Measurements from ENCODE around the gene PLXNC1. TPM values are rescaled to one million over a fixed set of nuclear protein-coding genes. Genes with fewer than 3 reads are reported as not detected.

The PLXNC1 gene
- total RNA-seq, 4 donors from 2014 or later, result 4.8 to 6.8 (median 6.2) TPM

DNA sequence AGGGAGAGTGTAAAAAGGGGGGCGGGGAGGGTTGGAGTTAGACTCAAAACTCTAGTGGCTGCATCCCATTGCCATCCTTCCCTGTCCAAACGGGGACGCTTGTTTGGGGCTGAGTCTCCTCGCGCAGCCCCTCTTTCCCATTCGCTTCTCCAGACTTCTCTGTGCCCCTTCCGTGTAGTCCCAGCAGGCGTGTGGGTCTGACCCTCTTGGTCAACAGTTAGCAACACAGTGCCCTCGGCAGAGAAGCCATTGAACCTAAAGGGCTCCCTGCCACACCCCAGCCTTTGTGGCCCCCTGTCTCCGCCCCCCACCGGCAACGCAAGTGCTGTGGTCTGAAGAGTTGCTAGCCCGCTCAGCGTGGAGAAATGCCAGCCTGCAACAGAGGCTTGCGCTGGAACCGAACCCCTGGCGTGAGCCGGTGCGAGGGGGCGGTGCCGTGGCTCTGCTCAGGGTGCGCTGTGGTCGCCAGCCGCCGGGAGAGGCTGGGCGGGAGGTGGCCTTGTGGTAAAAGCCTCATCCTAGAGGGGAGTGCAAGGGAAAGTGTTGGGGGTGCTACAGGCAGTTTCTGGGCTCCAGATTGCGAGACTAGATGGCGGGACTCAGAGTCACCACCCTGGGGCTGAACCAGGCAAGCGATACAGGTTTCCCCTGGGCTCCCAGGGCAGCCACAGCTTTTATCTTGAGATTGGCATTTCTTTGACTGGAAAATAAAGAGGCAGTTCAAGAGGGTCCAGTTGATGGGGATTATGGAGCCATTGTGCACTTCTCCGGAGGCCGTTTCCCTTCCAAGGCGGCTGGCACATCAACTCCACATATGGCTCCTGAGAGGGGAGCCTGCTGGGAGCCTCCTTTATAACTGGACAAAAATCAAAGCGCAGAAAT, 2.1 kb downstream of the PLXNC1 start:
- Histone ChIP-seq H3K4me1 (peaks cover 0 to 40% (median 10%) of the 10 kb centered on the region in 3 donors), H3K27ac (peak overlapping the region in 1 of 4 donors; percentile 69), H3K4me3 (peak overlapping the region; percentile 41 to 63), H3K36me3 (no peaks in the 10 kb centered on the region), H3K27me3 (peaks cover 66% of the 10 kb centered on the region), H3K9me3 (no peaks in the 10 kb centered on the region)
- TF ChIP-seq POLR2A (IDR thresholded peaks at IDR 0.05) (no peak), EP300 (IDR thresholded peaks at IDR 0.05) (no peak), POLR2AphosphoS5 (IDR thresholded peaks at IDR 0.05) (no peak)
- TF ChIP-seq, protein P1, sequence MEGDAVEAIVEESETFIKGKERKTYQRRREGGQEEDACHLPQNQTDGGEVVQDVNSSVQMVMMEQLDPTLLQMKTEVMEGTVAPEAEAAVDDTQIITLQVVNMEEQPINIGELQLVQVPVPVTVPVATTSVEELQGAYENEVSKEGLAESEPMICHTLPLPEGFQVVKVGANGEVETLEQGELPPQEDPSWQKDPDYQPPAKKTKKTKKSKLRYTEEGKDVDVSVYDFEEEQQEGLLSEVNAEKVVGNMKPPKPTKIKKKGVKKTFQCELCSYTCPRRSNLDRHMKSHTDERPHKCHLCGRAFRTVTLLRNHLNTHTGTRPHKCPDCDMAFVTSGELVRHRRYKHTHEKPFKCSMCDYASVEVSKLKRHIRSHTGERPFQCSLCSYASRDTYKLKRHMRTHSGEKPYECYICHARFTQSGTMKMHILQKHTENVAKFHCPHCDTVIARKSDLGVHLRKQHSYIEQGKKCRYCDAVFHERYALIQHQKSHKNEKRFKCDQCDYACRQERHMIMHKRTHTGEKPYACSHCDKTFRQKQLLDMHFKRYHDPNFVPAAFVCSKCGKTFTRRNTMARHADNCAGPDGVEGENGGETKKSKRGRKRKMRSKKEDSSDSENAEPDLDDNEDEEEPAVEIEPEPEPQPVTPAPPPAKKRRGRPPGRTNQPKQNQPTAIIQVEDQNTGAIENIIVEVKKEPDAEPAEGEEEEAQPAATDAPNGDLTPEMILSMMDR (IDR thresholded peaks at IDR 0.05), result no peak
- no peak for ATAC-seq
- WGBS, 2 donors (ENCODE audit: low coverage in 1 of 2), result 60 to 67% methylated on average over 1 to 2 of the region's 33 CpGs

DNA sequence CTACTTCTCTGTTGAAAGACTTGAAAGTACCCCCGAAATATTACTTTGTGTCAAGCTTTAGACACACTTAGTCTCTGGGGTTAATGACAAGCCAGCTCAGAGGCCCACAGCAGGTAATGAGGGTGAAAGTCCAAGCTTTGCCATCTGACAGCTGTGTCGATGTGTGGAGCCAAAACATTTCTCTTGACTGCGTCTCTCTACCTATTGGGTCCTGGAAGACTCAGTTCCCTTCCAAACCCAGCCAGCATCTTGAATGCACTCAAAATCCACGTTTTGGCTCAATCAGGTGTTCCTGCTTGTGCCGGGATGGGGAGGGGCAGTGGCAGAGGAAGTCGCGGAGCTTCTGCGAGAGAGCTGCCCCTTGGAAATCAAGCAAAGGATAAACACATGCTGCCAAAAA, 3.2 kb downstream of the PLXNC1 start:
- ATAC-seq, result no peak
- Histone ChIP-seq H3K9me3 (no peaks in the 10 kb centered on the region), H3K4me1 (peaks cover 0 to 40% (median 10%) of the 10 kb centered on the region in 3 donors), H3K36me3 (no peaks in the 10 kb centered on the region), H3K27ac (no peak overlapping the region), H3K4me3 (no peak overlapping the region), H3K27me3 (peaks cover 66% of the 10 kb centered on the region)
- TF ChIP-seq, protein P1 (IDR thresholded peaks at IDR 0.05), result no peak
- no peak for TF ChIP-seq POLR2AphosphoS5 (IDR thresholded peaks at IDR 0.05)
- TF ChIP-seq POLR2A (IDR thresholded peaks at IDR 0.05), result no peak
- no peak for TF ChIP-seq EP300 (IDR thresholded peaks at IDR 0.05)
- 61 to 65% methylated on average over 2 to 4 of the region's 8 CpGs for WGBS, 2 donors (ENCODE audit: low coverage in 1 of 2)

DNA sequence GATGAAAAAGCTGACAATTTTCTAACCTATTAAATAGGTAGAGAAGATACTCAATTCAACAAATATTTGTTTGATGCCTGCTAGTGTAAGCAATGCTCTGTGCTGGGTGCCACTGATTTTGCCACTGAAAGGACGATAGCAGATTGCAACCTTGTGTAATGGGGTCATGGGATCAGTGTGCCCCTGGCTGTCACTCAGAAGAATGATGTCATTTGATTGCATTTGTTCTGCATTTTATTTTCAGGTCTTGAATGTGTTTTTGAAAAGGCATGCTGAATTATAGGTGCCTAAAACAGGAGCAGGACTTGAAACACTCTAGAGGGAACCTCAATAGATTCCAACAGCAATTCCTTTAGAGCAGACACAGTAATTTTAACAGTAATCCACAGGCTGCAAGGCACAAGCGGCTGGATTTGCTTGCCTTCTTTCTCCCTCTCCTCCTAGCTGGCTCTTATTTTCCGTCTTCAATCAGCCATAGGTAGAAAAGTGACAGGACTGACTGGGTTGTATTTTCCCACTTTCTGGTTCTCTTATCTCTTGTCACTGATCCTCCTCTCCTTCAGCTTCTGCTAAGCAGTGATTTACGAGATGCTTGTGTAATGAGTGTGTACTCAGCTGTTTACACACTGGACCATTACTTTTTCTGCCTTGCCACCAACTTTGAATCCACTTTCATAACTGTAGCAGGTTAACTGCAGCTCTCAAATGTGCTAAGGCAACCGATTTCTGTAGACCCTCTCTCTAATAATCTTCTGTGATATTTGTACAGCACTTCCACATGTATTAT, 4.1 kb downstream of the PLXNC1 start:
- no peak overlapping the region for H3K4me3 ChIP-seq
- TF ChIP-seq POLR2AphosphoS5 (IDR thresholded peaks at IDR 0.05), result no peak
- TF ChIP-seq POLR2A (IDR thresholded peaks at IDR 0.05), result no peak
- no peak for TF ChIP-seq EP300 (IDR thresholded peaks at IDR 0.05)
- TF ChIP-seq, protein P1 (IDR thresholded peaks at IDR 0.05), result no peak
- 58 to 66% methylated on average over 5 of the region's 5 CpGs for WGBS, 2 donors (ENCODE audit: low coverage in 1 of 2)
- no peaks in the 10 kb centered on the region for H3K36me3 ChIP-seq
- H3K9me3 ChIP-seq, result no peaks in the 10 kb centered on the region
- no peak overlapping the region for H3K27ac ChIP-seq
- H3K4me1 ChIP-seq, result peaks cover 0 to 32% (median 10%) of the 10 kb centered on the region in 3 donors
- no peak for ATAC-seq
- H3K27me3 ChIP-seq, result peaks cover 61% of the 10 kb centered on the region

DNA sequence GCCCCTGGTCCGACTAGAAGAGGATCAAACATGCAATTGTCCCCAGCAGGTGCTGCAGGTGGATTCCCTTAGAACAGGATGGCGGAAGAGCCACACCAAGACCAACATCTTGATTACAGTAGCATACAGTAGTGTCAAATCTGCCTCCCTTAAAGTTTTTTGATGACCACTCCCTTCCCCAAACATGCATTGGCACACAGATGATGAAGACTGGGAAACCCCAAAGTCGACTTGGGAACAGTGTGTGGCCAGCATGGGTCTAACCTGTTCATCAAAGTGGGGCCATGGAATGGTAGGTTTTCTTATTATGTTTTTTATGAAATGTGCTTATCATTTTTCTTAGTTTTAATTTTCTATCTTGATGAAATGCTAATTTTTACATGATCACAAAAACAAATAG, 8.8 kb downstream of the PLXNC1 start:
- no peaks in the 10 kb centered on the region for H3K4me1 ChIP-seq
- 86 to 89% methylated on average over 3 of the region's 3 CpGs for WGBS, 2 donors (ENCODE audit: low coverage in 1 of 2)
- H3K9me3 ChIP-seq, result no peaks in the 10 kb centered on the region
- H3K36me3 ChIP-seq, result no peaks in the 10 kb centered on the region
- no peak for TF ChIP-seq POLR2A (IDR thresholded peaks at IDR 0.05)
- no peak for TF ChIP-seq POLR2AphosphoS5 (IDR thresholded peaks at IDR 0.05)
- TF ChIP-seq, protein P1 (IDR thresholded peaks at IDR 0.05), result no peak
- no peak for ATAC-seq
- H3K4me3 ChIP-seq, result no peak overlapping the region
- H3K27me3 ChIP-seq, result peaks cover 17% of the 10 kb centered on the region
- H3K27ac ChIP-seq, result no peak overlapping the region
